PC-9 (cell line): ENCODE measurements around the gene OR8S1. TPM values are rescaled to one million over a fixed set of nuclear protein-coding genes. Genes with fewer than 3 reads are reported as not detected.
"Not testable (repeated sequence)": the region's sequence is repeated elsewhere in the genome, so short reads cannot be mapped to it uniquely, and the experiment has no call there.

Source experiments
- BruUV-seq: library from RNA; stranded (reverse); fragments of 400-500 nt; replicated peaks from 2 replicates; lab custom pipeline; 2021; lab: Mats Ljungman, UMichigan
- CTCF ChIA-PET: fragments of 300-600 bp; sonication (Branson Sonifier 250); formaldehyde crosslinking; loops from one replicate; lab custom pipeline; 2022; ENCODE audit warnings: antibody characterized with exemption; lab: Charles Lee
- POLR2A ChIA-PET: fragments of 300-600 bp; sonication (Branson Sonifier 250); formaldehyde crosslinking; loops from one replicate; lab custom pipeline; 2022; ENCODE audit warnings: antibody characterized with exemption; ENCODE audit not compliant: unreplicated experiment; lab: Charles Lee
- DNase-seq, 2 experiments: peaks; one replicate each; pipeline versions ENCODE4 v3.0.0 to v3.0.0-alpha.2; 2015 to 2022; ENCODE audit warnings: mixed read lengths in 1 of 2
- H2AFZ ChIP-seq: fragments of 200-600 bp; sonication (generic); 2 replicates; pipeline ENCODE4 v1.8.1; 2017; ENCODE audit warnings: antibody characterized with exemption
- H3F3A ChIP-seq: fragments of 200-600 bp; sonication (generic); 2 replicates; pipeline ENCODE4 v1.8.1; 2017; ENCODE audit warnings: antibody characterized with exemption, mild to moderate bottlenecking, low read depth; ENCODE audit not compliant: insufficient read depth
- H3K27ac ChIP-seq: fragments of 200-600 bp; sonication (generic); 2 replicates; pipeline ENCODE4 v1.6.1; 2016; ENCODE audit warnings: mixed run types
- H3K27me3 ChIP-seq: fragments of 200-600 bp; sonication (generic); 2 replicates; pipeline ENCODE4 v1.6.1; 2016; ENCODE audit warnings: low read depth, mixed run types; ENCODE audit not compliant: insufficient read depth
- H3K36me3 ChIP-seq: fragments of 200-600 bp; sonication (generic); 2 replicates; pipeline ENCODE4 v1.6.1; 2016; ENCODE audit warnings: low read depth, mixed run types
- H3K4me1 ChIP-seq: fragments of 200-600 bp; sonication (generic); replicated peaks from 2 replicates; pipeline ENCODE4 v1.6.1; 2016; ENCODE audit warnings: mixed run types; ENCODE audit not compliant: insufficient read depth
- H3K4me2 ChIP-seq: fragments of 200-600 bp; sonication (generic); 2 replicates; pipeline ENCODE4 v1.6.1; 2017; ENCODE audit warnings: mixed run types
- H3K4me3 ChIP-seq: fragments of 200-600 bp; sonication (generic); 2 replicates; pipeline ENCODE4 v1.6.1; 2016; ENCODE audit warnings: mixed run types
- H3K79me2 ChIP-seq: fragments of 200-600 bp; sonication (generic); 2 replicates; pipeline ENCODE4 v1.6.1; 2017; ENCODE audit warnings: low read depth, mixed run types
- H3K9me2 ChIP-seq: fragments of 200-600 bp; sonication (generic); 2 replicates; pipeline ENCODE4 v1.8.1; 2017; ENCODE audit warnings: mild to moderate bottlenecking; ENCODE audit not compliant: insufficient read depth
- H3K9me3 ChIP-seq: fragments of 200-600 bp; sonication (generic); 2 replicates; pipeline ENCODE4 v1.8.1; 2016; ENCODE audit warnings: low read depth; ENCODE audit not compliant: insufficient read depth
- H4K20me1 ChIP-seq: fragments of 200-600 bp; sonication (generic); 2 replicates; pipeline ENCODE4 v1.8.1; 2017; ENCODE audit not compliant: insufficient read depth
- EZH2 ChIP-seq: fragments of 200-600 bp; sonication (generic); IDR thresholded peaks from 2 replicates; pipeline ENCODE4 v1.8.0; 2017; ENCODE audit warnings: antibody characterized with exemption, low read depth
- intact Hi-C: fragments of 100-400 bp; cut with micrococcal nuclease; formaldehyde crosslinking; loops from one replicate; pipeline ENCODE4 v1.10.0; 2022; ENCODE audit not compliant: unreplicated experiment
- total RNA-seq: library from RNA; stranded (reverse); gene quantifications from 2 replicates; pipeline ENCODE4 v1.2.3, GENCODE V29; 2021
- TF ChIP-seq, protein P1 (sequence below): fragments of 200-600 bp; sonication (generic); conservative IDR thresholded peaks from 2 replicates; pipeline ENCODE4 v1.6.1; 2017; ENCODE audit warnings: mixed run types, antibody characterized with exemption, mild to moderate bottlenecking, moderate library complexity

OR8S1 gene
- total RNA-seq, 1 experiment from 2014 or later = not detected

- H3K27me3 ChIP-seq = peaks cover 46% of the 10 kb centered on the region
- CTCF ChIA-PET = not testable (repeated sequence)
Observed at GRCh38 chr12:48506836-48507235, 18.6 kb upstream of the OR8S1 start.

DNA sequence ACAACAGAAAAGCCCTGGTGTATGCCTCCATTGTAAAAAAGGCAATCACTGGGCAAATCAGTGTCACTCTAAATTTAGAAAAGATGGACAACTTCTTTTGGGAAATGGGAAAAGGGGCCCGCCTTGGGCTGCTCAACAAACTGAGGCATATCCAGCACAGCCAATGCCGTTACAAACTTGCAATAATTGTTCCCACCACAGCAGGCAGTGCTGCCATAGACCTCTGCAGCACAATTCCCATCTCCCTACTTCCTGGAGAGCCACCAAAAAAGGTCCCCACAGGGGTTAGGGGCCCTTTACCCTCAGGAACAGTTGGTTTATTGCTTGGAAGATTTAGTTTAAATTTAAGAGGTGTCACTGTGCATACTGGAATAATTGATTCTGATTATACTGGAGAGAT, 16.4 kb upstream of the OR8S1 start:
- Histone ChIP-seq H3K27ac (no peak overlapping the region), H3K4me2 (no peak overlapping the region), H3K79me2 (no peaks in the 10 kb centered on the region), H4K20me1 (no peaks in the 10 kb centered on the region), H2AFZ (no peak overlapping the region), H3K36me3 (no peaks in the 10 kb centered on the region), H3K9me2 (0 out of 2 replicates have a peak, but pooled peaks cover 4% of the 10 kb centered on the region), H3K4me1 (no peaks in the 10 kb centered on the region), H3K27me3 (peaks cover 60% of the 10 kb centered on the region), H3K4me3 (no peak overlapping the region), H3F3A (no peaks in the 10 kb centered on the region), H3K9me3 (no peaks in the 10 kb centered on the region; the same call in 1 of the 2 replicates)
- intact Hi-C loops = no loop called here
- POLR2A ChIA-PET = no interaction called here
- no peak for DNase-seq
- CTCF ChIA-PET = no interaction called here
- TF ChIP-seq, protein P1, sequence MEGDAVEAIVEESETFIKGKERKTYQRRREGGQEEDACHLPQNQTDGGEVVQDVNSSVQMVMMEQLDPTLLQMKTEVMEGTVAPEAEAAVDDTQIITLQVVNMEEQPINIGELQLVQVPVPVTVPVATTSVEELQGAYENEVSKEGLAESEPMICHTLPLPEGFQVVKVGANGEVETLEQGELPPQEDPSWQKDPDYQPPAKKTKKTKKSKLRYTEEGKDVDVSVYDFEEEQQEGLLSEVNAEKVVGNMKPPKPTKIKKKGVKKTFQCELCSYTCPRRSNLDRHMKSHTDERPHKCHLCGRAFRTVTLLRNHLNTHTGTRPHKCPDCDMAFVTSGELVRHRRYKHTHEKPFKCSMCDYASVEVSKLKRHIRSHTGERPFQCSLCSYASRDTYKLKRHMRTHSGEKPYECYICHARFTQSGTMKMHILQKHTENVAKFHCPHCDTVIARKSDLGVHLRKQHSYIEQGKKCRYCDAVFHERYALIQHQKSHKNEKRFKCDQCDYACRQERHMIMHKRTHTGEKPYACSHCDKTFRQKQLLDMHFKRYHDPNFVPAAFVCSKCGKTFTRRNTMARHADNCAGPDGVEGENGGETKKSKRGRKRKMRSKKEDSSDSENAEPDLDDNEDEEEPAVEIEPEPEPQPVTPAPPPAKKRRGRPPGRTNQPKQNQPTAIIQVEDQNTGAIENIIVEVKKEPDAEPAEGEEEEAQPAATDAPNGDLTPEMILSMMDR = no peak
- TF ChIP-seq EZH2 = no peak
- no TSS peak for BruUV-seq

More at GRCh38 chr12:48506836-48507235, 18.6 kb upstream of the OR8S1 start:
- H3K9me3 ChIP-seq, POLR2A ChIA-PET, DNase-seq, H3K79me2 ChIP-seq, H3K4me1 ChIP-seq, H3K27ac ChIP-seq, intact Hi-C loops, BruUV-seq, H3K4me3 ChIP-seq, H3K9me2 ChIP-seq, H2AFZ ChIP-seq, H3K4me2 ChIP-seq, H3K36me3 ChIP-seq, H3F3A ChIP-seq, H4K20me1 ChIP-seq: not testable (repeated sequence)

- DNase-seq = no peak
- Histone ChIP-seq H4K20me1 (no peaks in the 10 kb centered on the region), H2AFZ (no peak overlapping the region), H3K36me3 (no peaks in the 10 kb centered on the region), H3K9me2 (0 out of 2 replicates have a peak, but pooled peaks cover 4% of the 10 kb centered on the region), H3K4me3 (no peak overlapping the region), H3K4me2 (no peak overlapping the region), H3F3A (no peaks in the 10 kb centered on the region), H3K27ac (no peak overlapping the region), H3K4me1 (no peaks in the 10 kb centered on the region), H3K79me2 (no peaks in the 10 kb centered on the region), H3K9me3 (no peaks in the 10 kb centered on the region; the same call in 1 of the 2 replicates), H3K27me3 (peaks cover 60% of the 10 kb centered on the region)
- no TSS peak for BruUV-seq
- CTCF ChIA-PET = no interaction called here
- intact Hi-C loops = no loop called here
- TF ChIP-seq EZH2 = no peak
- TF ChIP-seq, protein P1 = no peak
- POLR2A ChIA-PET = no interaction called here
Observed at GRCh38 chr12:48510111-48510510, 15.3 kb upstream of the OR8S1 start.

DNA sequence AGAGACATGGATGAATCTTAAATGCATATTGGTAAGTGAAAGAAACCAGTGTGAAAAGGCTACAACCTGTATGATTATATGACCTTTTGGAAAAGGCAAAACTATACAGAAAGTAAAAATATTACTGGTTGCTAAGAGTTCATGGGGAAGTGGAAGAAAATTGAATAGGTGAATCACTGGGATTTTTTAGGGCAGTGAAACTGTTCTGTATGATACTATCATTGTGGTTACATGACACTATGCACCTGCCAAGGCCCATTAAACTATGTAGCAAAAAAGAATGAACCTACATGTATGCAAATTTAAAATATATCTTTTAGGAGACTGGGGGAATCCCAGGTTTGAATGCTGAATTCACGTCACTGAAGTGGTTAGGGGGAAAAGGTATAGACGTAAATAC, 12.6 kb upstream of the OR8S1 start:
- no TSS peak for BruUV-seq
- ChIA-PET POLR2A (no interaction called here), CTCF (no interaction called here)
- intact Hi-C loops = no loop called here
- no peak overlapping the region for H3K27ac ChIP-seq
- H3K4me3 ChIP-seq = no peak overlapping the region
- H2AFZ ChIP-seq = no peak overlapping the region
- H3F3A ChIP-seq = no peaks in the 10 kb centered on the region
- H3K27me3 ChIP-seq = peaks cover 41% of the 10 kb centered on the region
- no peaks in the 10 kb centered on the region for H3K36me3 ChIP-seq
- H3K4me1 ChIP-seq = no peaks in the 10 kb centered on the region
- H3K4me2 ChIP-seq = no peak overlapping the region
- TF ChIP-seq EZH2 = no peak
- TF ChIP-seq, protein P1 = no peak
- no peaks in the 10 kb centered on the region for H3K79me2 ChIP-seq
- H3K9me3 ChIP-seq = no peaks in the 10 kb centered on the region; the same call in 1 of the 2 replicates
- H3K9me2 ChIP-seq = 0 out of 2 replicates have a peak, but pooled peaks cover 4% of the 10 kb centered on the region
- no peaks in the 10 kb centered on the region for H4K20me1 ChIP-seq
- DNase-seq = no peak
